CD4-positive, CD25-positive, alpha-beta regulatory T cell (primary cell): Measurements from ENCODE around the gene RASGRP1. TPM values are rescaled to one million over a fixed set of nuclear protein-coding genes. Genes with fewer than 3 reads are reported as not detected.

Experiments used
- ATAC-seq, 2 donors: fragments of 150-1000 bp; cut with Tn5 transposase; one replicate each; pipeline ENCODE4 v1.10.0; 2021; ENCODE audit warnings: low read depth in 2 of 2, moderate number of reproducible peaks in 2 of 2, moderate library complexity in 1 of 2
- DNase-seq, 3 donors: peaks; one replicate each; pipeline versions ENCODE4 v3.0.0 to v3.0.0-alpha.2; 2012 to 2022; ENCODE audit warnings: mixed read lengths in 1 of 3
- H3K27ac ChIP-seq: one replicate; pipeline ENCODE4 v1.7.0; 2013; ENCODE audit warnings: mild to moderate bottlenecking, low read length; ENCODE audit not compliant: insufficient read depth, poor library complexity, severe bottlenecking
- H3K27me3 ChIP-seq: one replicate; pipeline ENCODE4 v1.7.0; 2013; ENCODE audit warnings: low read length; ENCODE audit not compliant: control insufficient read depth, insufficient read depth
- H3K36me3 ChIP-seq: one replicate; pipeline ENCODE4 v1.7.0; 2013; ENCODE audit warnings: mild to moderate bottlenecking, low read length, moderate library complexity; ENCODE audit not compliant: control insufficient read depth, insufficient read depth
- H3K4me1 ChIP-seq: 2 replicates; pipeline ENCODE4 v1.7.0; 2013; ENCODE audit warnings: mild to moderate bottlenecking, low read length; ENCODE audit not compliant: insufficient read depth, control insufficient read depth, poor library complexity, severe bottlenecking
- H3K4me3 ChIP-seq: one replicate; pipeline ENCODE4 v1.7.0; 2013; ENCODE audit warnings: low read depth, mild to moderate bottlenecking, low read length, moderate library complexity
- H3K9me3 ChIP-seq, 2 experiments: 1 replicate in 1 of 2; 2 replicates in 1 of 2; pipeline ENCODE4 v1.7.0; 2013; ENCODE audit warnings: low read length in 2 of 2, mild to moderate bottlenecking in 1 of 2, moderate library complexity in 1 of 2; ENCODE audit not compliant: control insufficient read depth in 2 of 2
- H3K27ac Mint-ChIP-seq, 3 donors: one replicate each; pipeline ENCODE4 v1.8.0; 2020 to 2022; ENCODE audit warnings: mild to moderate bottlenecking in 3 of 3, mixed read lengths in 3 of 3, moderate library complexity in 2 of 3
- H3K27me3 Mint-ChIP-seq: one replicate; pipeline ENCODE4 v1.8.0; 2022; ENCODE audit warnings: mild to moderate bottlenecking, mixed read lengths
- H3K36me3 Mint-ChIP-seq: one replicate; pipeline ENCODE4 v1.8.0; 2020; ENCODE audit warnings: mixed read lengths
- H3K4me1 Mint-ChIP-seq, 4 donors: one replicate each; pipeline ENCODE4 v1.8.0; 2020 to 2022; ENCODE audit warnings: mixed read lengths in 4 of 4, mild to moderate bottlenecking in 1 of 4
- H3K4me3 Mint-ChIP-seq, 4 donors: one replicate each; pipeline ENCODE4 v1.8.0; 2020 to 2022; ENCODE audit warnings: mild to moderate bottlenecking in 4 of 4, mixed read lengths in 4 of 4, moderate library complexity in 3 of 4
- H3K9me3 Mint-ChIP-seq, 7 donors: one replicate each; pipeline ENCODE4 v1.8.0; 2020 to 2022; ENCODE audit warnings: mixed read lengths in 7 of 7, mild to moderate bottlenecking in 3 of 7, moderate library complexity in 2 of 7
- polyA plus RNA-seq, 4 donors: library from polyadenylated mRNA; unstranded; fragments of 300-500 nt; fragmentation: Illumina TruSeq; gene quantifications; one replicate each; pipeline ENCODE4 v1.2.3, GENCODE V29; 2021
- total RNA-seq: library from RNA; stranded (reverse); gene quantifications from one replicate; pipeline ENCODE4 v1.2.3, GENCODE V29; 2022

The RASGRP1 gene
- total and polyA plus RNA-seq, 5 donors from 2014 or later, result 74.5 to 216 (median 87.7) TPM

- Mint-ChIP-seq H3K9me3 (no peaks in the 10 kb centered on the region), H3K27me3 (no peaks in the 10 kb centered on the region), H3K36me3 (peaks cover 44% of the 10 kb centered on the region), H3K4me1 (peaks cover 43 to 95% (median 86%) of the 10 kb centered on the region in 4 donors), H3K27ac (peak overlapping the region; percentile 21 to 95 (median 82)), H3K4me3 (peak overlapping the region; percentile 1 to 75 (median 71))
- Histone ChIP-seq H3K4me1 (peaks cover 84% of the 10 kb centered on the region), H3K27ac (peak overlapping the region; percentile 51), H3K9me3 (no peaks in the 10 kb centered on the region), H3K27me3 (no peaks in the 10 kb centered on the region), H3K36me3 (peaks cover 31% of the 10 kb centered on the region), H3K4me3 (peak overlapping the region; percentile 24)
- ATAC-seq (no peak), DNase-seq (no peak)
These were observed 23.6 kb downstream of the RASGRP1 start for GRCh38 chr15:38541026-38541425.

DNA sequence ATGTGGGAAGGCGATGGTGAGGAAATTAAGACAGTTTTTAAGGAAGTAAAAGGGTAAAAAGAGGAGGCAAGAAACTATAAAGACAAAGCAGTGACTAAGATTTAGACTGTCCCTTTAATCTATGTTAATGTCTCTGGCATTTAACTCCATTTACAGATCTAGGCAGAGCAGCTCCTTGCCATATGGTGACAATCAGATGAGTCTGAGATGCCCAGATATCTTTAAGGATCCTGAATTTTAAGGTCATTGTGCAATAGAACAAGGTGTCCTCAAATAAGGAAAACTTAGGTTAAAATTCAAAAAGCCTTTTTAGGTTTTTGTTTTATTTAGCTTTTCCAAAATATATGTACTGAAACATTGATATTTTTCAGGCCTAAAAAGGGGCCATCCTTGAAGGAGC, 24.1 kb downstream of the RASGRP1 start:
- Mint-ChIP-seq H3K27ac (peak overlapping the region; percentile 21 to 95 (median 72)), H3K27me3 (no peaks in the 10 kb centered on the region), H3K36me3 (peaks cover 45% of the 10 kb centered on the region), H3K4me3 (peak overlapping the region in 3 of 4 donors; percentile 46 to 75 (median 73)), H3K4me1 (peaks cover 41 to 96% (median 86%) of the 10 kb centered on the region in 4 donors), H3K9me3 (no peaks in the 10 kb centered on the region)
- Histone ChIP-seq H3K4me3 (peak overlapping the region; percentile 24), H3K4me1 (peaks cover 84% of the 10 kb centered on the region), H3K9me3 (no peaks in the 10 kb centered on the region), H3K36me3 (peaks cover 31% of the 10 kb centered on the region), H3K27me3 (no peaks in the 10 kb centered on the region), H3K27ac (peak overlapping the region; percentile 51)
- ATAC-seq, result no peak
- DNase-seq, result no peak

DNA sequence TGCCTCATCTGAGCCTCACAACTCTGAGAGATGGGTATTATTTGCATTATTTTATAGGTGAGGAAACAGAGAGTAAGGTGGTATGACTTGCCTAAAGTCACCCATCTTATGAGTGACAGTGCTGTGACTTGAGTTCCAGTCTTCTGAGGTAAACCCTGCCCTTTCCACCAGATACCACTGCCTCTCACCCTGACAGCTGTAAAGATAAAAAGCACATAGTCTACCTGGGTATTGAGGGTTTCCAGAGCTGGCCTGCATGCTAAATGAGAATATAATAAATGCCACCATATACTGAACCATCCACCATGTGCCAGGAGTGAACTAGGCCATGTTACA, 25.6 kb downstream of the RASGRP1 start:
- Mint-ChIP-seq H3K4me1 (peaks cover 48 to 96% (median 87%) of the 10 kb centered on the region in 4 donors), H3K36me3 (peaks cover 44% of the 10 kb centered on the region), H3K27ac (peak overlapping the region; percentile 90 to 96 (median 92)), H3K4me3 (peak overlapping the region; percentile 46 to 81 (median 68)), H3K27me3 (no peaks in the 10 kb centered on the region), H3K9me3 (no peaks in the 10 kb centered on the region)
- Histone ChIP-seq H3K9me3 (no peaks in the 10 kb centered on the region), H3K4me3 (peak overlapping the region; percentile 80), H3K4me1 (peaks cover 84% of the 10 kb centered on the region), H3K36me3 (peaks cover 35% of the 10 kb centered on the region), H3K27ac (peak overlapping the region; percentile 71), H3K27me3 (no peaks in the 10 kb centered on the region)
- DNase-seq (no peak), ATAC-seq (peak in 1 of 2 donors; percentile 21)

DNA sequence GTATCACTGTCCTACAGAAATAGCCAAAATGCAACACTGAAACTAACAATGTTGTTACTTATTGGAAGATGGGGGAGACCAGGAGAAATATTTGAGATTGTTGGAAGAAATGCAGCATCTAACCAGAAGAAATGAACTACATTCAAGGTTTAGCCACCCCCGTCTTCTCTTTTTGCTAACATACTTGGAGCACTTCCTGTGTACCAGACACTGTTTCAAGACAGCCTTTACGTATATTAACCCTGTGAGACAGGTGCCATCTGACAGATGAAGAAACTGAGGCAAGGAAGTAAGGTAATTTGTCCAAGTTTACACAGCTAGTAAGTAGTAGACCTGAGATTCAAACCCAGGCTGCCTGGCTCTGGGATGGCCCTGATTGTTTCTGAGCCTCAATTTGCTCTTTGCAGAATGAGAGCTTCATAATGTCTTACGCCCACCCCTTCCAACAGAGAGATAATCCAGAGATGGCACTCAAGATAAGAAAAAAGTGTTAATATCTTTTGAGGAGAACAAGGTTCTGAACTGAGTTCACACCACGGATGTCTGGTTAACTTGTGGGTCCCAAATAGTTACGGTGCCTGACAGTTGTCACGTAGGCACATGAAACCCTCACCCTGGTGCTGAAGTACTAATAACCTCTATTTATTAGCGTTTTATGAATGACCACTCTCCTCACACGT, 26.1 kb downstream of the RASGRP1 start:
- peaks cover 85% of the 10 kb centered on the region for H3K4me1 ChIP-seq
- Mint-ChIP-seq H3K36me3 (peaks cover 47% of the 10 kb centered on the region), H3K27ac (peak overlapping the region; percentile 90 to 96 (median 92)), H3K4me1 (peaks cover 48 to 96% (median 87%) of the 10 kb centered on the region in 4 donors), H3K9me3 (no peaks in the 10 kb centered on the region), H3K4me3 (peak overlapping the region; percentile 46 to 81 (median 68)), H3K27me3 (no peaks in the 10 kb centered on the region)
- H3K4me3 ChIP-seq, result peak overlapping the region; percentile 80
- H3K27me3 ChIP-seq, result no peaks in the 10 kb centered on the region
- peak overlapping the region; percentile 71 for H3K27ac ChIP-seq
- DNase-seq, result peak in 2 of 3 donors; percentile 18 to 44
- H3K36me3 ChIP-seq, result peaks cover 36% of the 10 kb centered on the region
- ATAC-seq, result peak in 1 of 2 donors; percentile 47
- no peaks in the 10 kb centered on the region for H3K9me3 ChIP-seq

DNA sequence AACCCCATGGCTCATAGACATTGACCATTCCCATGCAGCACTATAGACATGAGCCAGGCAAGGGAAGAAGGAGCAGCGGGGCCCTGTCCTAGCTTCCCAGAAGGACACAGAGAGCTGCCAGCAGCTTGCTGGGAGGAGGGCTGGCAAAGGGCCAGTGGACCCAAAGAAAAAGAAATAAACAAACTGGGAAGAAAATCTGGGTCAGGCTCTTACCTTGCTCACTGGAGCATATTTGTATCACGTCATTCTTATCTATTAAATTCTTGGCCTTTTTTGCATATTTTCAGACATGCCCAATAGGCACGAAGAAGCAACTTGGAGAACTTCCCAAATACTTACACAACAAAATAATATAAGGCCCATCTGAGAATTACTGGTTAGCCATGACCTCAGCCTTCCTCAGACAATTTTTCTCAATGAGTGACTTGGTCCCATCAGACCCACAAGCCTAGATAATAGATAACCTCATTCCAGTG, 28.4 kb downstream of the RASGRP1 start:
- H3K27ac ChIP-seq, result peak overlapping the region; percentile 61
- no peaks in the 10 kb centered on the region for H3K27me3 Mint-ChIP-seq

DNA sequence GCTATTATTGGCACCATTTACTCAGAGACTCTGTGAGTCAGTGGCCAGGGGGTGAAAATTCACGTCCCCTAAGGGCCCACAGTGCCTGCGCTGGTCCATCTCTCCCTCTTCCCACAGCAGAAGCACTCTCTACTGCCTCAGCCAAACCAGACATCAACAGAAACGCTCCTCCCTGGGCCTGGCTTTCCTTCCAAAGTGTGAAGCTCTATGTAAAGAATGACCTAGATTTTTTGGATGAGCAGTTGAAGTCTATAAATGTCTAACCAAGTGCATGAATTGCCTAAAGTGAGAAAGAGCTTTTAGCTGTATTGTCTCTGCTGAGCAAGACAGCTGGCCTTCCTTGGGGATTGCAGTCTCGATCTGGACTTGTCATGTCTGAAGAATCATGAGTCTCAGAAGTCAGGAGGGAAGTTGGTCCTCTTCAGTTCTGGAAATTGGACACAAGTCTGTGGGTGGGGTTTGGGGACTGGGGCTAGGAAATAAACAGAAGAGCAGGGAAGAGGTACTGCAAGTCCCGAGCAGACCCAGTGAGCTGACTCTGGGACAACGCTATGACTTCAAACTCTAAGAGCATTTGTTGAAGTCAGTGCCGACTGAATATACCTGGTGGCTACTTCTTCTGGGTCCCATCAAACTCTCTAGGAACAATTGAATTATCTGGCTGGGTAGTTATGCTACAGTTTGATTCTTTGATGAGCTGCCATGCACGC, 29.0 kb downstream of the RASGRP1 start:
- no peaks in the 10 kb centered on the region for H3K27me3 Mint-ChIP-seq
- Histone ChIP-seq H3K4me3 (no peak overlapping the region), H3K9me3 (no peaks in the 10 kb centered on the region), H3K4me1 (peaks cover 91% of the 10 kb centered on the region), H3K27ac (peak overlapping the region; percentile 61), H3K27me3 (no peaks in the 10 kb centered on the region), H3K36me3 (peaks cover 61% of the 10 kb centered on the region)
- ATAC-seq (no peak), DNase-seq (no peak)
- no peaks in the 10 kb centered on the region for H3K9me3 Mint-ChIP-seq
- H3K36me3 Mint-ChIP-seq, result peaks cover 47% of the 10 kb centered on the region
- peaks cover 57 to 99% (median 83%) of the 10 kb centered on the region in 4 donors for H3K4me1 Mint-ChIP-seq
- H3K4me3 Mint-ChIP-seq, result peak overlapping the region; percentile 32 to 78 (median 66)
- H3K27ac Mint-ChIP-seq, result peak overlapping the region; percentile 85 to 93 (median 85)

More for the DNA sequence above, 28.4 kb downstream of the RASGRP1 start:
- H3K27ac Mint-ChIP-seq, result peak overlapping the region; percentile 85 to 87 (median 85)
- H3K36me3 Mint-ChIP-seq, result peaks cover 51% of the 10 kb centered on the region
- DNase-seq, result no peak
- H3K27me3 ChIP-seq, result no peaks in the 10 kb centered on the region
- H3K4me1 ChIP-seq, result peaks cover 91% of the 10 kb centered on the region
- no peak for ATAC-seq
- H3K9me3 Mint-ChIP-seq, result no peaks in the 10 kb centered on the region
- peak overlapping the region; percentile 38 for H3K4me3 ChIP-seq
- peaks cover 55% of the 10 kb centered on the region for H3K36me3 ChIP-seq
- H3K9me3 ChIP-seq, result no peaks in the 10 kb centered on the region
- peak overlapping the region in 3 of 4 donors; percentile 8 to 61 (median 31) for H3K4me3 Mint-ChIP-seq
- peaks cover 53 to 98% (median 85%) of the 10 kb centered on the region in 4 donors for H3K4me1 Mint-ChIP-seq

DNA sequence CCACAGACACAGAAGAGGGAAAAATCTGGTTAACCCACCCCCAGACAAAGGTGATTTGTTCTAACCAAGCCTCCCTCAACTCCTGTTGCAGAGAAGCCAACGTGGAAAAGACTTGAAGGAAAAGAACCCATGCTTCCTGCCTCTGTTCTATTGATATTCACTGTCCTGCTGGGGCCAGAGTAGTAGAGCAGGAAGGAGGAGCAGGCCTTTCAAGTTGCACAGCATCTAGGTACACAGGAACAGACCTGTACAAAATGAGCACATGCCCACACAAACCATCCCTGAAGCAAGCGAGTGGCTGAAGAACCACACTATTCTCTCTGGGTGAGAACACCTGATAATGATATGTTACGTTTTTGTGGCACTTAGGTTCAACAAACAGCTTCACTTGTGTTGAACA, 29.9 kb downstream of the RASGRP1 start:
- Mint-ChIP-seq H3K4me1 (peaks cover 60 to 100% (median 82%) of the 10 kb centered on the region in 4 donors), H3K27me3 (no peaks in the 10 kb centered on the region), H3K9me3 (no peaks in the 10 kb centered on the region), H3K4me3 (peak overlapping the region in 3 of 4 donors; percentile 34 to 78 (median 70)), H3K36me3 (peaks cover 48% of the 10 kb centered on the region), H3K27ac (peak overlapping the region; percentile 85 to 94 (median 93))
- Histone ChIP-seq H3K36me3 (peaks cover 67% of the 10 kb centered on the region), H3K4me1 (peaks cover 91% of the 10 kb centered on the region), H3K4me3 (peak overlapping the region; percentile 43), H3K27me3 (no peaks in the 10 kb centered on the region), H3K9me3 (no peaks in the 10 kb centered on the region), H3K27ac (peak overlapping the region; percentile 62)
- DNase-seq, result no peak
- ATAC-seq, result no peak
